ENCODE measurements around the gene YARS1.

GRCh38 chr1:32779242-32779641, 37.9 kb downstream of the YARS1 start:
- no peak for TF ChIP-seq CTCF (conservative IDR thresholded peaks at IDR 0.05; ENCODE audit: low read depth, low read length)
- TF ChIP-seq EZH2 (IDR thresholded peaks at IDR 0.05; ENCODE audit: borderline replicate concordance, low read depth, low read length, poor library complexity, severe bottlenecking), result no peak

All from A673 (cell line).